GM23338 (cell line): ENCODE results near the gene TRAK1. TPM values are rescaled to one million over a fixed set of nuclear protein-coding genes. Genes with fewer than 3 reads are reported as not detected.
A peak's percentile ranks its signal among the peaks of the same experiment; 100 is the strongest.

Experiments
- ATAC-seq: fragments of 200-7000 bp; cut with Tn5 transposase; 3 replicates; pipeline ENCODE4 v1.9.1; 2020
- DNase-seq: peaks from one replicate; pipeline ENCODE4 v3.0.0-alpha.2; 2015; ENCODE audit warnings: low spot score
- H2AFZ ChIP-seq: fragments of 200-600 bp; sonication (generic); 2 replicates; pipeline ENCODE4 v1.8.0; 2016; ENCODE audit warnings: antibody characterized with exemption, mild to moderate bottlenecking, moderate library complexity
- H3F3A ChIP-seq: fragments of 200-600 bp; sonication (generic); replicated peaks from 2 replicates; pipeline ENCODE4 v1.8.0; 2017; ENCODE audit warnings: antibody characterized with exemption, mixed run types, low read depth
- H3K27ac ChIP-seq: fragments of 200-600 bp; sonication (generic); 2 replicates; pipeline ENCODE4 v1.6.1; 2016; ENCODE audit warnings: low read depth
- H3K27me3 ChIP-seq: fragments of 200-600 bp; sonication (generic); 2 replicates; pipeline ENCODE4 v1.8.0; 2016; ENCODE audit warnings: mild to moderate bottlenecking, mixed run types, moderate library complexity; ENCODE audit not compliant: insufficient read depth
- H3K36me3 ChIP-seq: fragments of 200-600 bp; sonication (generic); 2 replicates; pipeline ENCODE4 v1.8.0; 2016; ENCODE audit warnings: mild to moderate bottlenecking; ENCODE audit not compliant: insufficient read depth
- H3K4me1 ChIP-seq: fragments of 200-600 bp; sonication (generic); 2 replicates; pipeline ENCODE4 v1.8.0; 2016; ENCODE audit warnings: mild to moderate bottlenecking, moderate library complexity; ENCODE audit not compliant: insufficient read depth
- H3K4me2 ChIP-seq: fragments of 200-600 bp; sonication (generic); 2 replicates; pipeline ENCODE4 v1.7.1; 2017; ENCODE audit warnings: mixed run types
- H3K4me3 ChIP-seq: fragments of 200-600 bp; sonication (generic); 2 replicates; pipeline ENCODE4 v1.6.1; 2016; ENCODE audit warnings: mixed run types
- H3K79me2 ChIP-seq: fragments of 200-600 bp; sonication (generic); replicated peaks from 2 replicates; pipeline ENCODE4 v1.8.0; 2017; ENCODE audit warnings: mild to moderate bottlenecking; ENCODE audit not compliant: insufficient read depth
- H3K9me2 ChIP-seq: fragments of 200-600 bp; sonication (generic); 2 replicates; pipeline ENCODE4 v1.8.0; 2017; ENCODE audit not compliant: insufficient read depth
- H4K20me1 ChIP-seq: fragments of 200-600 bp; sonication (generic); replicated peaks from 2 replicates; pipeline ENCODE4 v1.8.0; 2017; ENCODE audit warnings: mild to moderate bottlenecking; ENCODE audit not compliant: insufficient read depth
- H3K27ac Mint-ChIP-seq: 2 replicates; pipeline ENCODE4 v1.8.0; 2020; ENCODE audit warnings: inconsistent platforms, mild to moderate bottlenecking, moderate library complexity, mixed read lengths
- H3K27me3 Mint-ChIP-seq: 3 replicates; pipeline ENCODE4 v1.8.0; 2022; ENCODE audit warnings: low read depth, mild to moderate bottlenecking, moderate library complexity, mixed read lengths, inconsistent platforms; ENCODE audit not compliant: insufficient read depth, poor library complexity
- H3K36me3 Mint-ChIP-seq: 3 replicates; pipeline ENCODE4 v1.8.0; 2021; ENCODE audit warnings: low read depth, mild to moderate bottlenecking, inconsistent platforms, moderate library complexity, mixed read lengths
- H3K4me1 Mint-ChIP-seq: 3 replicates; pipeline ENCODE4 v1.8.0; 2020; ENCODE audit warnings: mild to moderate bottlenecking, inconsistent platforms, mixed read lengths
- H3K4me3 Mint-ChIP-seq: 3 replicates; pipeline ENCODE4 v1.8.0; 2021; ENCODE audit warnings: moderate library complexity, mild to moderate bottlenecking, inconsistent platforms, mixed read lengths
- H3K9me3 Mint-ChIP-seq: 3 replicates; pipeline ENCODE4 v1.8.0; 2020; ENCODE audit warnings: moderate library complexity, mild to moderate bottlenecking, inconsistent platforms, mixed read lengths
- CREB1 ChIP-seq: fragments of 250-450 bp; sonication (Bioruptor Pico); IDR thresholded peaks from 2 replicates; pipeline ENCODE4 v1.5.0; 2020; ENCODE audit warnings: low read depth, mild to moderate bottlenecking, moderate library complexity
- CTCF ChIP-seq, 2 experiments: fragments of 200-600 bp in 1 of 2; sonication (generic) in 1 of 2; conservative IDR thresholded peaks; 2 replicates each; pipeline versions ENCODE4 v1.5.1 to v1.6.1; 2016 to 2017; ENCODE audit warnings: antibody characterized with exemption in 2 of 2, low read depth in 2 of 2, mild to moderate bottlenecking in 2 of 2, moderate library complexity in 1 of 2
- ETS1 ChIP-seq: IDR thresholded peaks from 2 replicates; pipeline ENCODE4 v1.6.1; 2016; ENCODE audit warnings: antibody characterized with exemption
- EZH2 ChIP-seq: fragments of 200-600 bp; sonication (generic); IDR thresholded peaks from one replicate; pipeline ENCODE4 v1.8.0; 2017; ENCODE audit warnings: antibody characterized with exemption, mild to moderate bottlenecking, low read depth; ENCODE audit not compliant: unreplicated experiment
- EZH2phosphoT487 ChIP-seq: fragments of 200-600 bp; sonication (generic); IDR thresholded peaks from one replicate; pipeline ENCODE4 v1.8.1; 2018; ENCODE audit warnings: antibody characterized with exemption; ENCODE audit not compliant: unreplicated experiment
- JUNB ChIP-seq: IDR thresholded peaks from one replicate; pipeline ENCODE4 v1.6.1; 2016; ENCODE audit warnings: antibody characterized with exemption; ENCODE audit not compliant: unreplicated experiment
- NANOG ChIP-seq: IDR thresholded peaks from 2 replicates; pipeline ENCODE4 v1.6.1; 2016; ENCODE audit warnings: antibody characterized with exemption, borderline replicate concordance
- POLR2AphosphoS5 ChIP-seq: IDR thresholded peaks from 2 replicates; pipeline ENCODE4 v1.6.1; 2016; ENCODE audit warnings: antibody characterized with exemption, low read depth
- REST ChIP-seq: IDR thresholded peaks from one replicate; pipeline ENCODE4 v1.6.1; 2018; ENCODE audit warnings: antibody characterized with exemption; ENCODE audit not compliant: unreplicated experiment
- STAT1 ChIP-seq: IDR thresholded peaks from one replicate; pipeline ENCODE4 v1.6.1; 2016; ENCODE audit warnings: antibody characterized with exemption; ENCODE audit not compliant: unreplicated experiment
- ZNF331 ChIP-seq: fragments of 250-450 bp; sonication (Bioruptor Pico); IDR thresholded peaks from 2 replicates; pipeline ENCODE4 v1.5.0; 2020; ENCODE audit warnings: low read depth, mild to moderate bottlenecking, moderate library complexity
- polyA plus RNA-seq: library from polyadenylated mRNA; unstranded; fragments of >200 nt; fragmentation: Nextera tagmentation; extraction: Ambion mirVana; gene quantifications from 2 replicates; pipeline ENCODE4 v1.2.1, GENCODE V29; 2016
- total RNA-seq: library from RNA; depleted of rRNA; stranded (reverse); fragments of >200 nt; shearing (Covaris generic); gene quantifications from 2 replicates; pipeline ENCODE4 v1.2.3, GENCODE V29; 2014

TRAK1 gene
- total and polyA plus RNA-seq, 2 experiments from 2014 or later: 13.4 to 47.4 TPM

GRCh38 chr3:42257007-42257406 is 165.8 kb downstream of the TRAK1 start:
- no peaks in the 10 kb centered on the region for H3K79me2 ChIP-seq
- H3K36me3 Mint-ChIP-seq: no peaks in the 10 kb centered on the region
- no peaks in the 10 kb centered on the region for H4K20me1 ChIP-seq
- no peak overlapping the region for H3K4me2 ChIP-seq
- H3K4me3 ChIP-seq: no peak overlapping the region
- no peak overlapping the region for H3K27ac ChIP-seq
- H3K27me3 ChIP-seq: peaks cover 8% of the 10 kb centered on the region
- no peak overlapping the region for H3K27ac Mint-ChIP-seq
- no peak for DNase-seq
- no peak for TF ChIP-seq CTCF (conservative IDR thresholded peaks at IDR 0.05; ENCODE audit: low read depth in 2 of 2)
- H3K4me3 Mint-ChIP-seq: no peak overlapping the region
- ATAC-seq: no peak
- no peaks in the 10 kb centered on the region for H3K4me1 ChIP-seq
- no peaks in the 10 kb centered on the region for H3K36me3 ChIP-seq
- peaks cover 2% of the 10 kb centered on the region; the same call in 1 of the 3 replicates for H3K4me1 Mint-ChIP-seq
- no peak overlapping the region for H2AFZ ChIP-seq
- H3K27me3 Mint-ChIP-seq: peaks cover 2% of the 10 kb centered on the region
- H3K9me2 ChIP-seq: 0 out of 2 replicates have a peak, but pooled peaks cover 3% of the 10 kb centered on the region
- H3K9me3 Mint-ChIP-seq: no peaks in the 10 kb centered on the region
- H3F3A ChIP-seq: no peaks in the 10 kb centered on the region

- TF ChIP-seq REST (no peak), JUNB (no peak), CREB1 (CRISPR knock-in tag) (no peak), STAT1 (no peak), NANOG (no peak), ZNF331 (CRISPR knock-in tag) (no peak), POLR2AphosphoS5 (no peak), CTCF (conservative IDR thresholded peaks at IDR 0.05; ENCODE audit: low read depth in 2 of 2) (no peak), ETS1 (no peak), EZH2 (no peak), EZH2phosphoT487 (no peak)
- Mint-ChIP-seq H3K27ac (no peak overlapping the region), H3K36me3 (no peaks in the 10 kb centered on the region; the same call in 2 of the 3 replicates), H3K27me3 (peaks cover 32% of the 10 kb centered on the region), H3K9me3 (no peaks in the 10 kb centered on the region), H3K4me1 (peaks cover 12% of the 10 kb centered on the region; the same call in 2 of the 3 replicates), H3K4me3 (peak overlapping the region; percentile 73; the same call in 1 of the 3 replicates)
- peaks cover 48% of the 10 kb centered on the region for H3K27me3 ChIP-seq
- H3K79me2 ChIP-seq: no peaks in the 10 kb centered on the region
- DNase-seq (no peak), ATAC-seq (no peak)
- no peaks in the 10 kb centered on the region for H4K20me1 ChIP-seq
- H3K4me1 ChIP-seq: peaks cover 5% of the 10 kb centered on the region
- no peak overlapping the region for H3K27ac ChIP-seq
- no peaks in the 10 kb centered on the region for H3F3A ChIP-seq
- H2AFZ ChIP-seq: no peak overlapping the region; the same call in 1 of the 2 replicates
- H3K9me2 ChIP-seq: 0 out of 2 replicates have a peak, but pooled peaks cover 3% of the 10 kb centered on the region
- H3K36me3 ChIP-seq: no peaks in the 10 kb centered on the region
- peak overlapping the region; percentile 78; the same call in 1 of the 2 replicates for H3K4me2 ChIP-seq
- H3K4me3 ChIP-seq: peak overlapping the region; percentile 59; the same call in 1 of the 2 replicates
These were observed 171.4 kb downstream of the TRAK1 start for GRCh38 chr3:42262525-42262924.
